ENCODE results near the gene KLK4. TPM values are rescaled to one million over a fixed set of nuclear protein-coding genes. Genes with fewer than 3 reads are reported as not detected.
A peak's percentile ranks its signal among the peaks of the same experiment; 100 is the strongest.

KLK4 gene, protein sequence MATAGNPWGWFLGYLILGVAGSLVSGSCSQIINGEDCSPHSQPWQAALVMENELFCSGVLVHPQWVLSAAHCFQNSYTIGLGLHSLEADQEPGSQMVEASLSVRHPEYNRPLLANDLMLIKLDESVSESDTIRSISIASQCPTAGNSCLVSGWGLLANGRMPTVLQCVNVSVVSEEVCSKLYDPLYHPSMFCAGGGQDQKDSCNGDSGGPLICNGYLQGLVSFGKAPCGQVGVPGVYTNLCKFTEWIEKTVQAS
- not detected for total RNA-seq

DNA sequence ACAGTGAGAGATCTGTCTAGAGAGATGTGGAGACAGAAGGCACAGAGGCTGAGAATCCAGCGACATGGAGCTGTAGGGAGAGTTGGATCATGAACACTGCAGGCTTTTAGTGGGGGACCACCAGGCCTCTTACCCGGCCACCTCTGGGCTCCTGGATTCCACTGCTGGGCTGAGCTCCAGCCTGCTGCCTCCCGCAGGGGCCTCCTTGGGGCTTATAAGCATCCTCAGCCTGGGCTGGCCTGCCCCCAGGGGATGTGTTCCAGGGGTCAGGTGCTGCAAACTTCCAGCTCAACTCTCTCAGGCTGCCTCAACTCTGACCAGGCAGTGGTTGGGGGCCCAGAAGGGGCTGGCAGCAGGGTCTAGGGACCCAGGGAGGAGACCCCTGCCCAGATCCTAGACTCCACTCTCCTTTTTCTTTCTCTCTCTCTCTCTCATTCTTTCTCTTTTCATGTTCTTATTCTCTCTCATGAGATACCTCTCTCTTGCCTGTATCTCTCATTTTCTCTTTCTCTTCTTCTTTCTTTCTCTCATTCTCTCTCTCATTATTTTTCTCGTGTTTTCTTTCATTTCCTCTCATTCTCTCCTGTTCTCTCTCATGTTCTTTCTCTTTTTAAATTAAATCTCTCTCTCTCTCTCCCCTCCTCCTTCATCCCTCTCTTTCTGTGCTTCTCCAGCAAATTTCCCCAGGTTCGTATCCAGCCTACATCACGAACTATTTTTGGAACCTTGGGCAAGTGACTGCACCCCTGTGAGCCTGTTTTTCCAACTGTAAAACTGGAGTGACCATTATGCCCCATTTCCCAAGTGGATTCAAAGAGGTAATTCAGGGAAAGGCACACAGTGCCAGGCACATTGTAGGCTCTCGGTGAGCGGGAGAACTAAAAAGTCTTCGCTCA, at the start of gene KLK4:
Gene KLK4 (minus strand): TSS at position 190 of the 896 bp plus-strand sequence. CDS start 657 bp downstream, outside the sequence.
- TF ChIP-seq, protein P1, sequence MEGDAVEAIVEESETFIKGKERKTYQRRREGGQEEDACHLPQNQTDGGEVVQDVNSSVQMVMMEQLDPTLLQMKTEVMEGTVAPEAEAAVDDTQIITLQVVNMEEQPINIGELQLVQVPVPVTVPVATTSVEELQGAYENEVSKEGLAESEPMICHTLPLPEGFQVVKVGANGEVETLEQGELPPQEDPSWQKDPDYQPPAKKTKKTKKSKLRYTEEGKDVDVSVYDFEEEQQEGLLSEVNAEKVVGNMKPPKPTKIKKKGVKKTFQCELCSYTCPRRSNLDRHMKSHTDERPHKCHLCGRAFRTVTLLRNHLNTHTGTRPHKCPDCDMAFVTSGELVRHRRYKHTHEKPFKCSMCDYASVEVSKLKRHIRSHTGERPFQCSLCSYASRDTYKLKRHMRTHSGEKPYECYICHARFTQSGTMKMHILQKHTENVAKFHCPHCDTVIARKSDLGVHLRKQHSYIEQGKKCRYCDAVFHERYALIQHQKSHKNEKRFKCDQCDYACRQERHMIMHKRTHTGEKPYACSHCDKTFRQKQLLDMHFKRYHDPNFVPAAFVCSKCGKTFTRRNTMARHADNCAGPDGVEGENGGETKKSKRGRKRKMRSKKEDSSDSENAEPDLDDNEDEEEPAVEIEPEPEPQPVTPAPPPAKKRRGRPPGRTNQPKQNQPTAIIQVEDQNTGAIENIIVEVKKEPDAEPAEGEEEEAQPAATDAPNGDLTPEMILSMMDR (IDR thresholded peaks at IDR 0.05), result no peak
- DNase-seq (ENCODE audit: low spot score) (no peak), ATAC-seq (ENCODE audit: low FRiP score) (no peak)

DNA sequence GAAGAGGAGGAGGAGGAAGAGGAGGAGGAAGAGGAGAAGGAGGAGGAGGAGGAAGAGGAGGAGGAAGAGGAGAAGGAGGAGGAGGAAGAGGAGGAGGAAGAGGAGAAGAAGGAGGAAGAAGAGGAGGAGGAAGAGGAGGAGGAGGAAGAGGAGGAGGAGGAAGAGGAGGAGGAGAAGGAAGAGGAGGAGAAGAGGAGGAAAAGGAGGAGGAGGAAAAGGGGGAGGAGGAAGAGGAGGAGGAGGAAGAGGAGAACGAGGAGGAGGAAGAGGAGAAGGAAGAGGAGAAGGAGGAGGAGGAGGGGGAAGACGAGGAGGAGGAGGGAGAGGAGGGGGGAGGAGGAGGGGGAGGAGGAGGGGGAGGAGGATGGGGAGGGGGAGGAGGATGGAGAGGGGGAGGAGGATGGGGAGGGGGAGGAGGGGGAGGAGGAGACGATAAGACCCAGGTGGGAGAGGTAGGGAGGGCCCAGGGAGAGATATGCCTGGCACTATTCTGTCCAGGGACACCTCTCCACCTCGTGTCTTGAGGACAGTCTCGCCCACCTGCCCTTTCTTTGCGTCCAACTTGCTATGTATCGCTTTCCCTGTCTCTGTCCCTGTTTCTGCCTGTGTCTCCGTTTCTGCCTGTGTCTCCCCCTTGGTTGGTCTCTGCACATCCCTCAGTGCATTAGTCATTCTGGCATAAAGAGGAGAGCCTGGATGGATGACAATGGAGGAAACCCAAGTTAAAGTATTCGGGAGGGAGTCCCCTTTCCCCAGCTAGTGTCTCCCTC, 48.7 kb upstream of the KLK4 start:
- ATAC-seq (ENCODE audit: low FRiP score) (no peak), DNase-seq (ENCODE audit: low spot score) (no peak)
- TF ChIP-seq, protein P1 (IDR thresholded peaks at IDR 0.05), result no peak

DNA sequence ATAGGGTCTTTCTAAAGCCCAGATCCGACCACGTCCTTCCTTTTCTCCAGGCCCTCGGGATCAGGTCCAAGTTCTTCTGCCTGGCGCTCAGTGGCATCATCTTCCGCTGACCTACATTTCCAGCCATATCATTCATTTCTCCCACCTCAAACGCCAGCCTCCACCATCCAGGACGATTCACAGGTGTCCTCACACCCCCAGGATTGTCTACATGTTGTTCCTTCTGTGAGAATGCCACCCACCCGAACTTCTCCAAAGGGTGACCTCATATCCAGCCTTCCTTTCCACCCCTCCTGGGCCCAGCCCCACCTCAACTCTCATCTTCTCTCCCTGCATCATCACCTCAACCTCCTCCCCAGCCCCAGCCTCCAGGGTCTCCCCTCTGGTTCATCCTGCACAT, 46.4 kb upstream of the KLK4 start:
- DNase-seq (ENCODE audit: low spot score), result no peak
- TF ChIP-seq, protein P1 (IDR thresholded peaks at IDR 0.05), result no peak
- ATAC-seq (ENCODE audit: low FRiP score), result no peak

DNA sequence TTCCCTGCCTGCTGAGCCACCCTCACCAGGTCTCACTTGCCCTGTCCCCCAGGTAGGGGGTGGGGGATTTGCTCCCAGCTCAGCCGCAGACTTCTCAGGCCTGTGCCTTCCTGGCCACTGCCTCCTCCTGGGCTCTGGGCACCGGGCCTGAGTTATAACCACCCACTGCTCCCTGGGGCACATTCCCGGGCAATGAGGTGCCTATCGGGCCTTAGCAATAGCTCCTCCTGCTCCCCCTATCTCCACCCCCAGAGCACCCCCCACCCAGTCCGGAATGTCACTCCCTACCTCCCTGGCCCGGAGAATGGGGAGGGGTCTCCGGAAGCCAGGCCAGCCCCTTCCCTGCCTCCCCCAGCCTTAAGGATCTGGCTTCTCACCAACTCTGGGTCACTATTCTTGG, 41.7 kb upstream of the KLK4 start, which contains the start of gene KLK5:
Gene KLK5 (minus strand): TSS at position 129 of the 400 bp plus-strand sequence. CDS start 381 bp downstream, outside the sequence.
- ATAC-seq (ENCODE audit: low FRiP score) (peak; percentile 84), DNase-seq (ENCODE audit: low spot score) (no peak)
- TF ChIP-seq, protein P1 (IDR thresholded peaks at IDR 0.05), result no peak

DNA sequence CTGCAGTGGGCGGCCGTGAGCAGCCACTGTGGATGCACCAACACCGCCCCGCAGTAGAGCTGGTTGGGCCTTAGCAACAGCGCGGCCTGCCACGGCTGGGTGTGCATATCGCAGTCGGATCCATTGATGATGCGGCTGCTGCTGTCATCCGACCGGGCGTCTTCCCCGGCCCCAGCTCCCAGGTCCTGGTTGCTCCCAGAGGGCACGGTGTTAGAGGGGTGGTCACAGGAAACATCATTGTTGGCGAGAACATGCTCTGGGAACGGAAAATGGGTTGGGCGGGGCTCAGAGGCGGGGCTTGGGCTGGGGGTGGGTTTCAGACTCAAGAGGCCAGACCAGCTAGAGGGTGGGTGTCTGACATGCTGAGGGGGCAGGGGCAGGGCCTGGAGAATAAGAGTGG, 38.7 kb upstream of the KLK4 start:
- ATAC-seq (ENCODE audit: low FRiP score) (no peak), DNase-seq (ENCODE audit: low spot score) (no peak)
- TF ChIP-seq, protein P1 (IDR thresholded peaks at IDR 0.05), result no peak

DNA sequence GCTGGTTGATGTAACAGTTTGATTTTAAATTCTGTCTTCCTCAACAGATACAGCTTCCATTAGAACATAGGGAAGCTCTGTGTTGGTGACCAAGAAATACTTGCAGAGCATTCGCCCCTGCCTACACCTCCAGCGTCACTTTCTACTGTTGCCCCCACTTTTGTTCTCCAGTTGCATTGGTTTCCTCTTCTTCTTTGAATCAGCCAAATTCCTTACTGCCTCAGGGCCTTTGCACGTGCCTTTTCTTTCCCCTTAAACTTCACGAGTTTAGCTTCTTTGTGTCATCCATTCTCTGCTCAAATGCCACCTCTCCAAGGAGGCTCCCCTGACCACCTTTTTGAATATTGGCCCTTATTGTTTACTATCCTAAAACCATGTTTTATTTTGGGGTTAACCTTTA, 35.9 kb upstream of the KLK4 start:
- TF ChIP-seq, protein P1 (IDR thresholded peaks at IDR 0.05), result no peak
- no peak for DNase-seq (ENCODE audit: low spot score)
- no peak for ATAC-seq (ENCODE audit: low FRiP score)
